NCI-H1105 treated with DMSO at 0.1 percent for 48 hours (cell line): ENCODE data around the gene ETV6.

Source experiments
- DNase-seq: peaks from one replicate; lab custom pipeline; 2025; lab: John Stamatoyannopoulos, UW

The ETV6 gene

DNA sequence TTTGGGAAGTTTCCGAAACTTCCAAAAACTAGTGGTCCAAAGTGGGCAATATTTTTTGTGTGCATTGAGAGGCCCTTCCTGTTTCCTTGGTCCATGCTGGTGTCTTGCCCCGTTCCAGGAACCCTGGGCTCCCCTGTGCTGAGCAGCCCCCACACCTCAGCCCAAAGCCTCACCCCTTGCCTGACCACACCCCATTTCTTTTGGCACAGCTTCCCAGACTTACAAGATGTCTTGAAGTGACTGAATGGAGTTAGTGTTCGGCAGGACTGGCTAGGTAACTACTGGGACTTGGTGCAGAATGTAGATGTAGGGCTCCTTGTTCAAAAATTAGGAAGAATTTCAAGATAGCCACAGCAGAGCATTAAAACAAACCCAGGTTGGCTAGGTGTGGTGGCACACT is 68.6 kb downstream of the ETV6 start:
- no peak for DNase-seq

DNA sequence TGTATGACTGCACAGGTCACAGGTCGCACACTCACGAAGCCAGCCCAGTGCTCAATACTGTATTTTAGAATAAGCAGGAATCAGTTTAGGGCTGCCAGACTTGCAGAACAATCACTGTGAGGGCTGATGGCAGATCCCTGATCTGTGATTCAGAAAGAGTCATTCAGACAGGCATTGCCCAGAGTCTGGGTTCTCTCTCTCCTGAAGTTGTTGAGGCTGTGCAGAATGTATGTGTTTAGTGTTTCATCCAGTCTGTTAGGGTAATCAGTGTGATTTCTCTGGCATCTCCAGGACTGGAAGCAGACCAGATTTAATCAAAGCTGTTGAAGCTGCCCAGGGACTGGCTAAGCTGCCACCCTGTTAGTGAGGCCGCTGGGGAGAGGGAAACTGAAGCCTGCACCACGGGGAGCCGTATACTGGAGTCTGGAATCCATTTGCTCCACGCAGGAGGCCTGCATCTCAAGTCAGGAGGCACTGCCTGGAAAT is 69.3 kb downstream of the ETV6 start:
- no peak for DNase-seq

DNA sequence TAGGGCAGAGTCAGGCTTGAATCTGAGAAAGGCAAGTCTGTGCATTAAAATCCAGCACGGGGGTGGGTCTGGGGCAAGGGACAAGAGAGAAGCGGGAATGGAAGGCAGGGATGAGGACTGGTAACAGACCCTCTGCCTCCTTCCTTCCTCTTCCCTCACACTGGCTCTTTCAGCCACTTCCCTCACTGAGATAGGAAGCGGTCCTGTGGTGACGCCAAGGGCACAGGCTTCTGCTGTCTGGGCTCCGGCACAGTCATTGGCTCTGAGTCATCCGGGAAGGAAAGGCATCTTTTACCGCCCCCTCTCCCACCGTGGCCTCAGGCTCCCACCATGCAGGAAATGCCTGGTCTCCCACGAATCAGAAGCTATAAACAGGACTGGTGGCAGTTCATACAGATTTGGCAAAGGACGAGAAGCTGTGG is 70.2 kb downstream of the ETV6 start:
- no peak for DNase-seq

DNA sequence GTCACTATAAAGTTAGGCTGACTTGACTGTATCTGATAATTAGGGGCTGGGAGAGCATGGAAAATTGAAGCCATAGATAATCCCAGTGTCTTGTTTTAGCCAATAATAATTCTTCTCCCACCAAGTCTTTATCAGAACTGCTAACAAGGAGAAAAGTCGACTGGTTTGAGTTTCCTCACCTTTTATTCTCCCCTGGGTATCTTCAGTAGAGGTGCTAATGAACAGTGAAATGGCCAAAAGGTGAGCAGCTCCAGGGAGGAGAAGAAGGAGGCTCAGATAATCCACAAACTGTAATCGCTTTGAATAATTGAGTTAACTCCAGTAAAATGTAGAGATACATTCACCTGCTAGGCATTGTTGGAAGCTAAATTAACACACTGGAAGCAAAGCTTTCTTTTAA is 72.6 kb downstream of the ETV6 start:
- no peak for DNase-seq

DNA sequence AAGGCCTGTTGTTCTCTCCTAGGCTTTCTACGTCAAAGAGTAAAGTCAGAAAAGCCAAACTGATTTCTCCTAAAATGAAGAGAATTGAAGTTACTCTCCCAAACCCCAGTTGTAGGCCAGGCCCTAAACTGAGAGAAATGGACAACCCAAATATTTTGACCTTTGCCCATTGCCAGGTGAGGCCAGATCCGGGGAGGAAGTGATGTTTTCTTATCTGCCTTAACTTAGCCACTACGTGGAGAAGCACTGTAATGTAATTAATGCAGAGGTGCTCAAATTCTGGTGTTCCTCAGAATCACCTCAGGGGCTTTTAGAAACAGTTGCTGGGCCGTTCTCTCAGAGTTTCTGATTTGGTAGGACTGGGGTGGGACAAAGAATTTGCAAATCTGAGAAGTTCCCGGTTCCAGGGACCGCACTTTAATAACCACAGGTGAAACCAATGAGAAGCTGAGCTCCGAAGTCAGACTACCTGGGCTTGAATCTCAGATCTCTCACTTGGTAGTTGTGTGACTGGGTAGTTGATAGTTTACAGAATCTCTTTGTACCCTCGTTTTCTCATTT is 73.2 kb downstream of the ETV6 start:
- DNase-seq: no peak

DNA sequence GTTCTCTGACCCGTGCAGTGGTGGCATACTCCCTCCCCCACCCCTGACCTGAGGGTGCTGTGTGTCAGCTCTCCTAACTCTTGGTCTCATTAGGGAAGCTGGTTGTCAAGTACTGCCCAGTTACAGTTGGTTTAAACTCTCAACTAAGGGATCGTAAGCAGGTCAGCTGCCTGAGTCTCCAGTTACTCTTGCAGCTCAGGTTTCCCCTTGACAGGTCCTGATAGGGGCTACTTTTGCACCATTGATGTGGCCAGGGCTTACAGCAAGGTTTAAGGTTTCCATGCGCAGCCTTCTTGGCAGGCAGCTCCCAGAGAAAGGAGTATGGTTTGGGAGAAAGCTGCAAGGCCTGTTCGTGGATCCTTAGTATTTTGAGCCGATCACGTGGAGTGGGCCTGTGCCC is 74.5 kb downstream of the ETV6 start:
- DNase-seq: no peak

DNA sequence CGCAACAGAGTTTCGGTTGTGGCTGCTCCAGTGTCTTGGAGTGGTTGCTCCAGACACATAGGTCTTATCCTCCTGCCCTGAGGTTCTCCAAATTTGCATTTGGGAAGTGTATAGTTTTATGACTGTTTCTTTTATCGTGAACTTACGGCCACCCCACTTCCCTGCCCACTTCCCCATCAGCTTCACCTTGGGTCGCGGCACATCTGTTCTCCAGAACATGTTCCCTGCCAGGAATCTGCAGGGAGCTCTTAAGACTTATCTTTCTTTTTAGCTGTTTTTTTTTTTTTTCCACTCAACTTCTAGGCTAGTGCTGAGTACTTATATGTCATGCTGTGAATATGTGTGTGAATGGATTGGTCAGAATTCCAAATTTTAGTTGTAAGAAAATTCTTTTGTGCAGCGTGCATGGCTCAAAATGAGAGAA is 75.4 kb downstream of the ETV6 start:
- no peak for DNase-seq

DNA sequence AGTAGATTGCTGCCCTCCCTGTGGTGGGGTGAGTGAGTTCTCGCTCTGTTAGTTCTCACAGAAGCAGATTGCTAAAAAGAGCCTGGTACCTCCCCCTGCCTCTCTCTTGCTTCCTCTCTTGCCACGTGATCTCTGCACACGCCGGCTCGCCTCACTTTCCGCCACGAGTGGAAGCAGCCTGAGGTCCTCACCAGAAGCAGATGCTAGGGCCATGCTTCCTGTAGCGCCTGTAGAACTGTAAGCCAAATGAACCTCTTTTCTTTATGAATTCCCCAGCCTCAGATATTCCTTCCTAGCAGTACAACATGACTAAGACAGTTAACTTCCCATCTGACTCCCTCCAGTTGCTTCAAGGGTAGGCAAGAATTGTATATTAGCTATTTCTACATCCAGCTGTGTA is 76.2 kb downstream of the ETV6 start:
- no peak for DNase-seq

DNA sequence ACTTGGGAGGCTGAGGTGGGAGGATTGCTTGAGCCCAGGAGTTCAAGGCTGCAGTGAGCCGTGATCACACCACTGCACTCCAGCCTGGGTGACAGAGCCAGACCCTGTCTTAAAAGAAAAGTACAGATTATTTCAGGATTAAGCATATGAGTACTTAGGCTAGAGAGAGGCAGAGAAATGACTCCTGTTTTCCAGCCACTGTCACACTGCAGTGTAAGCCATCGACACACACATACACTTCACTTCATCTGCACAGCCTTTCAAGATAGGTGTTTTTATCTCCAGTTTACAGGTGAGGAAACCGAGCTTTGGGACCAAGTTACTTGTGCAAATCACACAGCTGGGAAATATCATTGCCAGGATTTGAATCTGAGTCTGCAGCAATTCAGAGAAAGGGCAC is 77.2 kb downstream of the ETV6 start:
- DNase-seq: no peak

DNA sequence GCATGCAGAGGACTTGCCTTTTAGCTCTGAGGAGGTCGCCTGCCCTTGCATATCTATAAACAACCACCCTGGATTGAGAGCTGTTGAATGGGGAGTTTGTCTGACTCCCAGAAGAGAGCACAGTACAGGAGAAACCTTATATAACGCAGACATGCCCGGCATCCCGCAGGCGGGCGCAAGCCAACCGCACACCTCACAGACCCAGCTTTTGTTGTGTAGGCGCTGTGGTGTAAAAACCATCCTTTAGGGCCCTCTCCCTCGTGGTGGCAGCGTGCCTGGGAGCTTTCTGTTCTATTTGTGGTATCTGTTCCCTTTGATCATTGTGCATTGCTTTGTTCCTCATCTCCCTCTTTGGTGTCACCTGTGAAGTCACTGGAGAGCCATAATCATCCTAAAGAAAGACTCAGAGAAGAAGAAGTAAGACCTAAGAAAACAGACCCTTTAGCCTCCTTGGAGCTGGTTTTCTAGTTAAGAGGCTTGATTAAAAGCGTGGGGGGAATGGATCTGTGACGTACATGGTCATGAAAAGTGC is 77.7 kb downstream of the ETV6 start:
- DNase-seq: no peak

DNA sequence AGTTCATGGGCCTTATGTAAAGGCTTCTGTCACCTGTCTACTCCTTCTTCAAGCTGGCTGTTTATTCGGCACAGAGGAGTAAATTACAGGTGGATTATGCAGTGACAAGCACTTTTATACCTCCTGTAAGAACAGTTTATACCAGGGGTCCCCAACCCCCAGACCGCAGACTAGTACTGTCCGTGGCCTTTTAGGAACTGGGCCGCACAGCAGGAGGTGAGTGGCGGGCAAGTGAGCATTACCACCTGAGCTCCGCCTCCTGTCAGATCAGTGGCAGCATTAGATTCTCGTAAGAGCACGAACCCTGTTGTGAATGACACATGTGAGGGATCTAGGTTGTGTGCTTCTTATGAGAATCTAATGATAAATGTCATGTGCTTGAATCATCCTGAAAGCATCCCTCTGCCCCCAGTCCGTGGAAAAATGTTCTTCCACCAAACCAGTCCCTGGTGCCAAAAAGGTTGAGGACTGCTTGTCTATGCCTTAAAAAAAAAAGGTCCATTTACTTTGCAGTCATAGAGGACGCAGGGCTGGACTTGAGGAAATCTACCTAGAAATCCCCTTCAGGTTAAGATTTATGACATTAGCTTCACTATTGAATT is 78.8 kb downstream of the ETV6 start:
- DNase-seq: no peak

DNA sequence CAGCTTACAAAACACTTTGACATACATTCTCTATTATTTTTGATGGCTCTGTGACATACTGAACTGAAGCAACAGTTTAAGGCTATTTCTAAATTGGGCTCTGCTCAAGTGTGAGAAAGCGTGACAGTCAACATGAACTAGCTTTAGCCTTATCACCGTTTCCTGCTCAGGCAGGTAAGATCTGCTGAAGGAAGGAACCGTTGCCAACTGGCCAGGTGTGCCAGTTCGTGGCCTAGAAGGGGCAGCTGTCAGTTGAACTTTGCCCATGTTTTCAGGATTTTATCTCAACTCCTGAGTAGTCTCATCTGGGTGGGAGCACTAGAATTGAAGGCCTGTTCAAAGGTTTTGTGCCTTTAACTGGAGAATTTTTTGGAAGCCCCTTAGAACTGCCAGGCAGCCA is 79.5 kb downstream of the ETV6 start:
- peak; percentile 94 for DNase-seq

DNA sequence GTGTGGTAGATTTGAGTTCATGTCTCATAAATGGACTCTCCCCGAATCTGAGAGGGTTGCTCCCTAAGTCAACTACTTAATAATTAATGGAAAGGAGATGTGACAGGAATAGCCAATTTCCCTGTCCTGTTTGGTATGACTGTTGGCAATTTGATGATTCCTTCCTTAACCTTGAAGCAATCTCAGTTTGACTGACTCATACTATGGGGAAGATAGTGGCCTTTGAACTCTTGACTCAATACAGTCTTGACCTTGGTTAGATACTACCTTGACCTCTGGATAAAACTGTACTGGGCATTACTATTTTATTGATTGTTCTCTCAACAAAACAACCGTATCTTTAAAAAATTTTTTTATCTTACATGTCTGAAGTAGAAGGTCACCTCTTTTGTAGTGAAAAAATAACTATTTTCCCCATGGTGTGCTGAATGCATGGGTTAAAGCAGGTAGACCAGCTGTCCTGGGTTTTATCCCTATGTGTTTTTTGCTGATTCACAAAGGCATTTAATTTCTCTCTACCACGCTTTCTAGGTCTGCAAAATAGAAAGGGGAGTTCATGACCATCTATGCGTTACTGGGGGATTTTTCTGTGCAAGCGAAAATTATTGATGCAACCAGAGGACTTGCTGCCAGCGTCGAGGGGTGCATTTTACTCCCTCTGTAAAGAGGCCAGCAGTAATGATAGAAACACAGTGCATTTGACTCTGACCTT is 80.1 kb downstream of the ETV6 start:
- no peak for DNase-seq

DNA sequence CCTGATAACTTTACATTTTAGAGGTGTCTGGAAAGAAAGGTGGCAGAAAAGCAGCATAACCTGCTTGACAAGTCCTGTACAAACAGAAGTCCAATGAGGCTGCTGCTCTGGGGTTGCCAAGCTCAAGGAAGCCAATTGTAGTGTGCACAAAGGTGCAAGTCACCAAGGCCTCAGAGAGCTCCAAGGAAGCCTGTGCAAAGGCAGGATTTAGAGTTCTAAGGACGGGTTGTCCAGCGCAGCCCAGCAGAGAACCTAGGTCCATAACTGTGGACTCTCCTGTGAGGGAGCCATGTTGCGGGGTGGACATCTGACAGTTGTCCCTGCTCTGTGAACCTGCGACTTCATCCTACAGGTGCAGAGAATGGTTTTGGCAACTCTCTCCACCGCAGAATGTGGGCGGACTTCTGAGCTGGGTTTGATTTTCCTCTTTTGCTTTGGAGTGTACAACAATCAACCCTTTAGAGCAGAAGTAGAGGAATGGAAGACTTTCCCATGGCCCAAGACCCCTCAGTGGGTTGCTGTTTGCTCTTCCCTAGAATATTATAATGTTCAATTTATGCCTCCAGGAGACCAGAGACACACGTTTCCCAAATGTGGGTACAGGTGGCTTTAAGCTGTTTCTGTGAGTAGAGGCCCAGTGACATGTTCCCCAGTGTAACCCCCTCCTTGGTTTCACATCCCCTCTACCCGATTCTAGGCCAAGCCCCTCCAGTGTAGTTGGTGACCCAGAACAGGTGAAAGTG is 81.0 kb downstream of the ETV6 start:
- peak; percentile 54 for DNase-seq

DNA sequence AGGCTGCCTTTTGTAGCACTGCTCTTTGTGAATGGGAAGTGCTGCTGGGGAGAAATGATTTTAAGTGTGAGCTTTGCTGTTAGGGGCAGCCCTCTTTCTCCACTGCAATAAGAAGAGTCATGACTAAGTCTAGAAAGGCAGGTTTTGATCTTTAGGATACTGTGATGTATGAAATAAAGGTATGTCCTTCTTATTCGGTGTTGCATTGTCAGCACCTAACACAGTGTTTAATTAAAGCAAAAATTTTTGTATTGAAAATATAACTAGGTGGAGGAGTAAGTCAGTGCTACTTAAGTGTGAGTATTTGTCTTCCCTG is 81.5 kb downstream of the ETV6 start:
- no peak for DNase-seq

DNA sequence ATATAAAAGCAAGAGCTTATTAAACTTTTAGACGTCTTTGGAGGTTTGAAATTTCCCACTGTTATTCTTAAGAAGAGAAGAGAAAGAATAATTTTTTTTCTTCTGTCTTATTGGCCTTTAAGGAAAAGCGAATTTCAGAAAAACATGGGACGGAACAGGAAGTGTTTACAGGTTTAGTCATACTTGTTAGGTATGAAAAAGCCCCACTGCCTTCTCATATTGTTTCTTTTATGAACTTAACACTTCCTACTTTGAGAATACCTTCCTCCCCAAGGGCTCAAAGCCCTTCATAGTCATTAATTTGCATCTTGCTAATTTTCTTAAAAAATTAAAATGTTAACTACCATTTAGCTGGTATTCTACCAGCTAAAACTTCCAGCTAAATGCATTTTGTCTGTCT is 82.0 kb downstream of the ETV6 start:
- DNase-seq: no peak

DNA sequence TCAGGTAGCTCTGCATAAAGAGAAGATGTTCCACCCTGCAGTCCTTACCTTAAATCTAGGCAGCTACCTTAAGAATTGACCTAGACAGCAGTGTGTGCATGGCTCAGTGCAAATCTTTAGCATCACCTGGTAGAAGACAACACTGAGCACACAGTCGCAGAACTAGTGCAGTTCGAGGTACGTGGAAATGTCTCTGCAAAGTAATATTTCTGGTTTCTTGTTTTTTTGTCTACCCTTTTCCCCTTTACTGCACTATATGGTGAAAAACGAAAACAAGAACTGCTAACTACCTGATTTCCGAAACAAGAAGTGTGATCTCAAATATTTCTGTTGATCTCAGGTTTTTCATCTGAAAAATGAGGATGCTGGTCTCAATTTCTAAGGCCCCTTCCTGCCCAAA is 82.5 kb downstream of the ETV6 start:
- DNase-seq: no peak

DNA sequence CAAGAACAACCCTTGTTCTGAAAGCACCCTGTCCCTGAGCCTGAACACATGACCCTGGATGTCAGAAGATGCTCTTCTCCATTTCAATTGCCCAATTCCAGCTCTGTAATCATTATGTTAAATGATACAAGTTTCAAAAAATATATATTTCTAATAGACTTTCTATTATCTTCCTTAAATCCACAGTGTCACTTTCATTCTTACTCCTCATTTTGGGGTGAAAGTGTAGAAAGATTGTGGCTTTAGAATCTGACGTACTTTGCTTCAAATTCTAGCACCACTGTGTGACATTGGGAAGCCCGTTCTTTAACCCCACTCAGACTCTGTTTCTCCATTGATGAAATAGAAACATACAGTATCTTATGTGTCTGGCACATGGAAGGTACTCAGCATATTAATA is 83.2 kb downstream of the ETV6 start:
- DNase-seq: no peak

DNA sequence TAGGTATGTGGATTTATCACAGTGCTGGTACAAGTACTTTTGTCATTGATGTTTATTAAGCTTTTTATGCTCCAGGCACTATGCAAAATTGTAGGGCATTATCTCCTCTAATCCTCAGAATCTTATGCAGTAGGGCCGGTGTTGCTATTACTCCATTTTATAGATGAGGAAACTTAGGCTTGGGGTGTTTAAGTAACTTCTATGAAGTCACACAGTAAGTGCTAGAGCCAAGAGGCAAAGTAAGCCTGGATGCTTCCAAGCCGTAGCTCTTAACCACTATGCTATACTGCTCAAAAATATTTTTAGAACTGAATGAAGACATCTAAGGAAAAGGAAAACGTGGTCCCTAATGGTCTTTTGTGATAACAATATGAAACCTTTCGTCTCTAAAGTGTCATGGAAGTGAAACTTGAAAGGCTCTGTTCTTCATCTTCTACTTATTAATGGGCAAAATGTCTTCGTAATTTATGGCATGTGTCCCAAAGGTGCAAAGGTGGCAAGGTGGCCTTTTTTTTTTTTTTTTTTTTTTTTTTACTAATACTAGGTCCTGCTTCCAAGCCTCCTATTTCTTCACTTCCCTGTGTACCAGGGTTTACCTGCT is 85.2 kb downstream of the ETV6 start:
- no peak for DNase-seq

DNA sequence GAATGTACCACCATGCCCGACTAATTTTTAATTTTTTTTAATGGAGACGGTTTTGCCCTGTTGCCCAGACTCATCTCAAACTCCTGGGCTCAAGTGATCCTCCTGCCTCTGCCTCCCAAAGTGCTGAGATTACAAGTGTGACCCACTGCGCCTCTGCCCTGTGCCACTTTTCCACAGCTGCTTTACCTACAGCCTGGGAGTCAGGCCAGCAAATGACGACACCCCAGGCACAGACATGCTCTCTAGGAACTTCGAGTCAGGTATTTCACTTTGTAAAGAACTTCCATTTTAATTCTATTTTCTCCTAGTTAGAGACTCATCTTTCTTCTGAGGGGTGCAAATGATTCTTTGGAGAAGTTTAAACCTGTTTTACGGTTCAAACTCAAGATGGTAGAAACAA is 89.0 kb downstream of the ETV6 start:
- no peak for DNase-seq

DNA sequence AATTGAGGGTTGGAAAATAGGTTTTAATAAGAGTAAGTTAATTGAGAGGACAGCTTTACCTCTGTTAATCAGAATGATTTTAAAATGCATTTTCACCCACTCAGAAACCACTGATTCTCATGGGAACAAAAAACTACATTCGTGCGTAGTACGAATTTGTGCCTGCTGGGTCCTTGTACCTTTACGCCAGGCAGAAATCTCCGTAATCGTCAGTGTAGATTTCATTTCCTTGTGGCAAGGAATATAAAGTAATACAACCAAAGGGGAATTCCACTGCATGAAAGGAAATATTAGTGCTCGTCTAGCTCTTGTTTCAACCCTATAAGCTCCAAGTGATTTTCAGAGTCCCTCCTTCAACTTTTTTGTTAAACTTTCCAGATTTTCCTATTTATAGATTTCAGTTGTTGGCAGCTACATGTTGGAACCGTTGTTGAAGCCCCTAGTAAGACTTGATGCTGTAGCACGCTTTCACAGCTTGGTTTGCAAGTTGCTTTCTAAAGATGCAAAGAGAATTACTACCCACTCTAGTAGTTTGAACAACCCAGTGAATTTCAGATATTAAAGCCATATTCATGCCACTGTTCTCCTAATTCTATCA is 90.6 kb downstream of the ETV6 start:
- no peak for DNase-seq
